GM10266 (cell line): ENCODE data around the gene STK24.

Experiments used
- DNase-seq: peaks from one replicate; pipeline ENCODE4 v3.0.0; 2012; ENCODE audit errors: extremely low spot score
- CTCF ChIP-seq: IDR thresholded peaks from 2 replicates; pipeline ENCODE4 v1.5.1; 2012; ENCODE audit warnings: mild to moderate bottlenecking, low read depth; ENCODE audit not compliant: control insufficient read depth, insufficient read depth; ENCODE audit errors: missing control alignments

STK24 gene

GRCh38 chr13:98523455-98524102 lies 53.3 kb downstream of the STK24 start:
- DNase-seq: peak; percentile 47
- TF ChIP-seq CTCF: no peak

- DNase-seq: no peak
- no peak for TF ChIP-seq CTCF
Observed at GRCh38 chr13:98522371-98522770, 54.5 kb downstream of the STK24 start.

GRCh38 chr13:98521461-98522247 lies 55.3 kb downstream of the STK24 start:
- no peak for DNase-seq
- no peak for TF ChIP-seq CTCF

GRCh38 chr13:98520674-98521449 lies 56.0 kb downstream of the STK24 start:
- no peak for DNase-seq
- TF ChIP-seq CTCF: no peak

- no peak for DNase-seq
- TF ChIP-seq CTCF: no peak
Observed at GRCh38 chr13:98519976-98520375, 56.9 kb downstream of the STK24 start.

- no peak for TF ChIP-seq CTCF
- DNase-seq: no peak
Observed at GRCh38 chr13:98517576-98518310, 59.2 kb downstream of the STK24 start.
